ENCODE measurements around the gene M1AP. TPM values are rescaled to one million over a fixed set of nuclear protein-coding genes. Genes with fewer than 3 reads are reported as not detected.

Gene M1AP
- total and polyA plus RNA-seq, 2 of the 4 experiments (the other 2 are of a cell fraction) = 0.03 TPM; not detected in 1

Other genes starting within 250 kb of the M1AP start
- under 0.01 and 0.18 TPM in 2 replicates for gene C2orf81, start 226.7 kb downstream of the M1AP start, total RNA-seq (2012; rRNA removed)
- 0.26 and 0.74 TPM in 2 replicates for gene C2orf81, start 226.7 kb downstream of the M1AP start, polyA plus RNA-seq (2012; rRNA removed)
- 43.6 and 57.2 TPM in 2 replicates for gene WDR54, start 226.6 kb downstream of the M1AP start, total RNA-seq (2012; rRNA removed)
- gene WDR54, start 226.6 kb downstream of the M1AP start, polyA plus RNA-seq (2012; rRNA removed) = 47.2 and 47.9 TPM in 2 replicates
- 9.4 and 11.1 TPM in 2 replicates for gene RTKN, start 206.4 kb downstream of the M1AP start, total RNA-seq (2012; rRNA removed)
- 19.7 and 22.3 TPM in 2 replicates for gene RTKN, start 206.4 kb downstream of the M1AP start, polyA plus RNA-seq (2012; rRNA removed)
- 4.5 and 5.3 TPM in 2 replicates for gene INO80B, start 193.2 kb downstream of the M1AP start, total RNA-seq (2012; rRNA removed)
- 9.2 and 10.5 TPM in 2 replicates for gene INO80B, start 193.2 kb downstream of the M1AP start, polyA plus RNA-seq (2012; rRNA removed)
- 22.2 and 22.9 TPM in 2 replicates for gene WBP1, start 189.9 kb downstream of the M1AP start, total RNA-seq (2012; rRNA removed)
- 78.5 and 89.3 TPM in 2 replicates for gene WBP1, start 189.9 kb downstream of the M1AP start, polyA plus RNA-seq (2012; rRNA removed)
- gene MOGS, start 182.9 kb downstream of the M1AP start, total RNA-seq (2012; rRNA removed) = 17.8 and 21.0 TPM in 2 replicates
- 45.9 and 48.4 TPM in 2 replicates for gene MOGS, start 182.9 kb downstream of the M1AP start, polyA plus RNA-seq (2012; rRNA removed)
- gene MRPL53, start 175.7 kb downstream of the M1AP start, total RNA-seq (2012; rRNA removed) = 5.2 and 6.7 TPM in 2 replicates
- gene MRPL53, start 175.7 kb downstream of the M1AP start, polyA plus RNA-seq (2012; rRNA removed) = 39.0 and 51.9 TPM in 2 replicates
- gene CCDC142, start 165.3 kb downstream of the M1AP start, total RNA-seq (2012; rRNA removed) = 6.1 and 8.4 TPM in 2 replicates
- gene CCDC142, start 165.3 kb downstream of the M1AP start, polyA plus RNA-seq (2012; rRNA removed) = 11.1 and 14.0 TPM in 2 replicates
- 6.3 and 9.2 TPM in 2 replicates for gene TTC31, start 165.2 kb downstream of the M1AP start, total RNA-seq (2012; rRNA removed)
- 18.8 and 20.5 TPM in 2 replicates for gene TTC31, start 165.2 kb downstream of the M1AP start, polyA plus RNA-seq (2012; rRNA removed)
- gene LBX2, start 148.7 kb downstream of the M1AP start, total RNA-seq (2012; rRNA removed) = 0.18 and 0.56 TPM in 2 replicates
- gene LBX2, start 148.7 kb downstream of the M1AP start, polyA plus RNA-seq (2012; rRNA removed) = 0.62 and 0.66 TPM in 2 replicates
- 29.2 and 31.4 TPM in 2 replicates for gene PCGF1, start 140.6 kb downstream of the M1AP start, total RNA-seq (2012; rRNA removed)
- 23.4 and 28.7 TPM in 2 replicates for gene PCGF1, start 140.6 kb downstream of the M1AP start, polyA plus RNA-seq (2012; rRNA removed)
- gene TLX2, start 133.9 kb downstream of the M1AP start, total RNA-seq (2012; rRNA removed) = not detected in 2 replicates
- gene TLX2, start 133.9 kb downstream of the M1AP start, polyA plus RNA-seq (2012; rRNA removed) = not detected in 2 replicates
- not detected in 2 replicates for gene DQX1, start 122.1 kb downstream of the M1AP start, total RNA-seq (2012; rRNA removed)
- gene DQX1, start 122.1 kb downstream of the M1AP start, polyA plus RNA-seq (2012; rRNA removed) = 0.07 and 0.14 TPM in 2 replicates
- gene AUP1, start 118.6 kb downstream of the M1AP start, total RNA-seq (2012; rRNA removed) = 45.8 and 47.5 TPM in 2 replicates
- gene AUP1, start 118.6 kb downstream of the M1AP start, polyA plus RNA-seq (2012; rRNA removed) = 100.0 and 104 TPM in 2 replicates
- 28.1 and 34.2 TPM in 2 replicates for gene HTRA2, start 118.4 kb downstream of the M1AP start, total RNA-seq (2012; rRNA removed)
- gene HTRA2, start 118.4 kb downstream of the M1AP start, polyA plus RNA-seq (2012; rRNA removed) = 23.6 and 25.9 TPM in 2 replicates
- 14.2 and 17.9 TPM in 2 replicates for gene LOXL3, start 94.4 kb downstream of the M1AP start, total RNA-seq (2012; rRNA removed)
- gene LOXL3, start 94.4 kb downstream of the M1AP start, polyA plus RNA-seq (2012; rRNA removed) = 21.8 and 23.4 TPM in 2 replicates
- 12.2 and 15.4 TPM in 2 replicates for gene DOK1, start 93.6 kb downstream of the M1AP start, total RNA-seq (2012; rRNA removed)
- gene DOK1, start 93.6 kb downstream of the M1AP start, polyA plus RNA-seq (2012; rRNA removed) = 17.5 and 17.6 TPM in 2 replicates
- 3.6 and 4.7 TPM in 2 replicates for gene SEMA4F, start 5.9 kb upstream of the M1AP start, total RNA-seq (2012; rRNA removed)
- gene SEMA4F, start 5.9 kb upstream of the M1AP start, polyA plus RNA-seq (2012; rRNA removed) = 7.5 and 7.8 TPM in 2 replicates
- gene HK2, start 185.8 kb upstream of the M1AP start, total RNA-seq (2012; rRNA removed) = 17.4 and 17.8 TPM in 2 replicates
- gene HK2, start 185.8 kb upstream of the M1AP start, polyA plus RNA-seq (2012; rRNA removed) = 18.7 and 20.9 TPM in 2 replicates